Testis (tissue), 2 donors: ENCODE measurements around the gene FUT8.

Experiments used
- POLR2A ChIP-seq: fragments of 450-650 bp; IDR thresholded peaks from one replicate; pipeline ENCODE4 v1.6.1; 2017; ENCODE audit warnings: antibody characterized with exemption, mild to moderate bottlenecking, moderate library complexity
- TF ChIP-seq, protein P1 (sequence below), 3 experiments: fragments of 450-650 bp in 2 of 3; fragments of 200-600 bp in 1 of 3; sonication (generic) in 1 of 3; IDR thresholded peaks; one replicate each; pipeline ENCODE4 v1.5.1; 2016 to 2019; ENCODE audit warnings: antibody characterized with exemption in 3 of 3, mild to moderate bottlenecking in 2 of 3, moderate library complexity in 1 of 3

DNA sequence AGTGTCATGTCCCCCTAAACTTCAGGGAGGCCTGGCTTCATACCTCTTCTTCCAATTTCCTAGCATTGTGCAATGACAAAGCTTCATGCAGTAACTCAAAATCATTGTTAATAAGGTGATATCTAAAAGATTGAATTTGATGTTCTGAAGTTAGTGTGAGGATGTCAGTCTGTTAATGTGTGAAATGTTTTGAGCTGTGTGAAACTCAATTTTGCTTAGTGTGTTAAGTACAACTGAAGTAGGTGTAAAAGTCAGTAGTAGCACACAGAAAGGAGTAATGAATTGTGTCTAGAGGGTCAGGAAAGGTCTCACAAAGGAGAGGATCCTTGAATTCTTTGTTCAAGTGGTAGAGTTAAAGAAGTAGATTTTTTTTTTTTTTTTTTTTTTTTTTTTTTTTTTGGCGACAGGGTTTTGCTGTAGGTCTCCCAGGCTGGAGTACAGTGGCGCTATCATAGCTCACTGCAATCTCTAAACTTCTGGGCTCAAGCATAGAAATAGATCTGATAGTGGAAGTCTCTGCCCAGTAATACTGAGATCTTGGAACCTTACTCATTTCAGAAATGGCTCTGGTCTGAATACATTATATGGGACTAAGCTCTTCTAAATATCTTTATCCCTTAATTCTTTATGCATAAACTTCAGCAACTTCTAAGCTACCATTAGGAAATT lies 63.9 kb downstream of the FUT8 start:
- TF ChIP-seq, protein P1, sequence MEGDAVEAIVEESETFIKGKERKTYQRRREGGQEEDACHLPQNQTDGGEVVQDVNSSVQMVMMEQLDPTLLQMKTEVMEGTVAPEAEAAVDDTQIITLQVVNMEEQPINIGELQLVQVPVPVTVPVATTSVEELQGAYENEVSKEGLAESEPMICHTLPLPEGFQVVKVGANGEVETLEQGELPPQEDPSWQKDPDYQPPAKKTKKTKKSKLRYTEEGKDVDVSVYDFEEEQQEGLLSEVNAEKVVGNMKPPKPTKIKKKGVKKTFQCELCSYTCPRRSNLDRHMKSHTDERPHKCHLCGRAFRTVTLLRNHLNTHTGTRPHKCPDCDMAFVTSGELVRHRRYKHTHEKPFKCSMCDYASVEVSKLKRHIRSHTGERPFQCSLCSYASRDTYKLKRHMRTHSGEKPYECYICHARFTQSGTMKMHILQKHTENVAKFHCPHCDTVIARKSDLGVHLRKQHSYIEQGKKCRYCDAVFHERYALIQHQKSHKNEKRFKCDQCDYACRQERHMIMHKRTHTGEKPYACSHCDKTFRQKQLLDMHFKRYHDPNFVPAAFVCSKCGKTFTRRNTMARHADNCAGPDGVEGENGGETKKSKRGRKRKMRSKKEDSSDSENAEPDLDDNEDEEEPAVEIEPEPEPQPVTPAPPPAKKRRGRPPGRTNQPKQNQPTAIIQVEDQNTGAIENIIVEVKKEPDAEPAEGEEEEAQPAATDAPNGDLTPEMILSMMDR (IDR thresholded peaks at IDR 0.05), result no peak
- TF ChIP-seq POLR2A, result no peak
